ENCODE measurements around the gene CAMTA1.

CAMTA1 gene

DNA sequence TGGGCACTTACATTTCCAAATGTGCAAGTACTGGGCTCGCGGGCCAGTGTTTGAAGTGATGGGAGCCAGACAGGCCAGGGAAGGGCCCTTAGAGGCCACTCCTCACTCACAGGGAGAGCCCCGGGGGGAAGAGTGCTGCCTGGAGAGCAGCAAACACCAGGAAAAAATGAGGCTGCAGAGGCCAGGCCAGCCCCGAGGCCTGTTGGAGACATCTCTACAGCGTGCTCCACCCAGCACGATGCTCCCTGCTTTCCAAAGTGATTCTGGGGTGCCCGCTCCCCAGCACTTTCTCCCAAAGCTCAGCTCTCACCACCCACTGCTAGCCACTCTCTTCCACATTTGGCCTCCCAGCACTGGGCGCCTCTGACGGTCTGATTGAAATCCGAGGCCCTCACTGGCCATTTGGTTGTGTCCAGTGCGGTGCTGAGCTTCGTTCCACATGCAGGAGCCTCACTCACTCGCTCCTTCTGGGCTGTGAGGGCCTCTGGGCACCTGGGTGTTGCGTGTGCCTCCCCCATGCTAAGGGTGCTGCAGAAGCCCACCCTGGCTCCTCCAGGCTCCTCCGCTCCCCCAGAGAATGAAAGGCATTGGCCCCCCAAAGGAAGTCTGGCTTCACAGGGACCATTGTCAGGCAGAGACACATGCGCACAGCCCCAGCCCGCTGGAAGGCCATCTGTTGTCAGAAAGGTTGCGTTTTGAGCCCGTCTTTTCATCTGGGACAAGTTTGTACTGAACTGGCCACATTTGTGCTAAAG is 600.4 kb downstream of the CAMTA1 start:
- DNase-seq: no peak

DNA sequence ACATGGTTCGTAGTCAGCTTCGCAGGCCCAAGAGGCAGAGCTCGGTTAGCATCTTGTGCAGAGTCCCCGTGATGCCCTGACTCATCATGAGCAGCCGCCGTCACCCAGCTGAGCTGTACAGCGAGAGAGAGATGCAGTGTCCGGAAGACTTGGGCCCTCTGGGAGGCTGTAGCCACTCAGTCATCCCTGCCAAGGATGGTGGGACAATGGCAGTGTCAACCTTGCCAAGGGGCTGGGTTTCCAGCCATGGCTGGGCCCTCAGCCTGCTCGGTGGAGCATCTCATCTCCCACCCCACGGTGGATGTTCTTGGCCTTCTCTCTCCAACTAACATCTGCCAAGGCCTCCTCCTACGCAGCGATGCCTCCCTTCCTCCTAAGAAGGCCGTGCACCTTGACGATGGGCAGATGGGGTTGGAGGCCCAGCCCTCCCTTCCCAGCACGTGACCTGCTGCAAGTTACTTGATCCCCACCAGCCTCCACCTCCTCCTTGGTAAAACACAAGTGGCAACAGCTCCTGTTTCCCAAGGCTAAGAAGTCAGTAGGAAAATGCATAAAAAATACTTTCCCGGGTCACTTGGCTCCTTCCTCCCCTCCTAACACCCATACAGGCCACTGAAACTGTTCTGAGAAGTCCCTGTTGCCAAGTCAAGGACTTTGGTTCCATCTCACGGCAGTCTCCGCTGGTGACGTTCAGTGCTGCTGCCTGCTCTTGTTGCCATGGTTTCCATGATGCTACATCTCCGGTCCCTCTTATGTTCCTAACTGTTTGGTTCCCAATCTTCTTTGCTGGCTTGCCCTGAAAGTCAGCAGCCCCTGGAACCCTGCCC is 601.2 kb downstream of the CAMTA1 start:
- no peak for DNase-seq

DNA sequence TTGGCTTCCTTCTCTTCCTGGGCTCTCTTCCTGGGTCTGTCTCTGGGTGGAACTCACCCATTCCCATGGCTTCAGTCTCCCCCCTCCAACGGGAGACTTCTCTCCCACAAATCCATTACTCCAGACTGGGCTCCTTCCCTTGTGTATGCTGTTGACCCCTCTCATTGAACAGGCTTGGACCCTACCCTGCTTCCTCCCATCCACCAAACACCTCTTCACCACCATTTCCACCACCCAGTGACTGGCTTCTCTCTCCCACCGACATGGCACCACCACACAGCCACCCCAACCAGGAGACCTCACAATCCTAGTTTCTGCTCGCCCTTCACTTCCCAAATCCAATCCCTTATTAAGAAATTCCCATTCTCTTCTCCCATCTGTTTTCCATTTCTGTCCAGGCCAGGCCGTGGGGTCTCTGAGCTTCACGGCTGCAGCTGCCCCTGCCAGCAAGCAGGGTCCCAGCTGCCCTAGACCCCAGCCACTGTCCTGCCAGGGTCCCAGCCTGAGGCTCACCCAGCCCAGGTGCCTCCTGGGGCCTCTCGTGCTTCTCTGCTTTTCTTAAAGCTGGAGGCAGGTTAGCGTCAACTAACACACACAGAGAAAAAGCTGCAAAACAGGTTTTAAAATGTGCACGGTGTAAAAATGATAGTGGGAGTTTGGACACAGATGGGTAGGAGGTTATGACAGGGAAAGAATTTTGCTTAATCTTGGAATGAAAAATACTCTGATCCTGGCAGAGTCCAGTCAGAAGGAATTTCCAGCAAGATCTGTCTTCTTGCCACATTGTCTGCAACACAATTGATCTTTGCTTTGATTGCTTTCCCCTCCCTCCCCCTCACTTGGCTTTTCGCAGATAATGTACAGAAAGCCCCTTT is 602.0 kb downstream of the CAMTA1 start:
- no peak for DNase-seq

DNA sequence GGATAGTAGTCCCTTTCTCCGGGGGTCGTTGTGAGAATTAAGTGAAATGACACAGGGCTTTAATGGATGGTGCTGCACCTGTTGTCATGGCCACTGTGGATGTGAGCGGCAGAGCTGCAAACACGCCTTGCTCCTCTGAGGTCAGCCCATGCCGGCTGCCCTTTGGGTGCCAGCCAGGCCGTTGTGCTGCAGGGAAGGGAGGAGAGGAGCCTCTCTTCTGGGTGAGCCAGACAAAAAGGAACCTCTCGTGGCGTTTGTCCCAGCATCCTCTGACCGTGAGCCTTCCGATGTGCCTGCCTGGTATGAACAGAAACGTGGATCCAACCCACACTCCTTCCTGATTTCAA is 602.9 kb downstream of the CAMTA1 start:
- no peak for DNase-seq

DNA sequence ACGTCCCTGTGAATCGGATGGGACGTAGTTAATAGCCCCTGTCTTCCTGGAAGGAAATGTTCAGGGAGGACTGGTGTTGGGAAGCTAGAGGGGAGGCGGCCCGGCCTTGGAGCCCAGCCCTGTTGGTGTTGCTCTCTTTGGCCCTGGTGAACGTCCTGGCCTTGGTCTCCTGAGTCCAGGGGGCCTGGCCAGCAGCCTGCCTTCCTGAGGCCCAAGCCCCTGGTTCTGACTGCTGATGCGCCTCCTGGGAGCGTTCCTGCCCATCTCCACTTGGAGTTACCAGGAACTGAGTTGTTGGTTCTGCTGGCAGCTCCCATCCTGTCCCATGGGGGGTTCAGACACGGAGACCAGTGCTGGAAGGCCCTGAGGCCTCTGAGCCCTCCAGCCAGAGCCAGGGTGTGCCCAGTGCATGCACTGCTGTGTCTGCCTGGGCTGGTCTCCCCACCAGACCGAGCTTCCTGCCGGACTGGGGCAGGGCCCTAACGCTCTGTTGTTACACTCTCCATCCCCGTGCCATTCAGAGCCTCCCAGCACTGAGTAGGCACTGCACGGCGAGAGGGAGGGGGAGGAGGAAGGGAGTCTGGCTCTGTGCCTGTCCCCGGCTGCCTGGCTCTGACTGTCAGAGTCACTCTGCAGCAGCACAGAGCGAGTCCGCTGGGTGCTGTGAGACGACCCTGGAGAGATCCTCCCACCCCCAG is 603.4 kb downstream of the CAMTA1 start:
- DNase-seq: no peak

DNA sequence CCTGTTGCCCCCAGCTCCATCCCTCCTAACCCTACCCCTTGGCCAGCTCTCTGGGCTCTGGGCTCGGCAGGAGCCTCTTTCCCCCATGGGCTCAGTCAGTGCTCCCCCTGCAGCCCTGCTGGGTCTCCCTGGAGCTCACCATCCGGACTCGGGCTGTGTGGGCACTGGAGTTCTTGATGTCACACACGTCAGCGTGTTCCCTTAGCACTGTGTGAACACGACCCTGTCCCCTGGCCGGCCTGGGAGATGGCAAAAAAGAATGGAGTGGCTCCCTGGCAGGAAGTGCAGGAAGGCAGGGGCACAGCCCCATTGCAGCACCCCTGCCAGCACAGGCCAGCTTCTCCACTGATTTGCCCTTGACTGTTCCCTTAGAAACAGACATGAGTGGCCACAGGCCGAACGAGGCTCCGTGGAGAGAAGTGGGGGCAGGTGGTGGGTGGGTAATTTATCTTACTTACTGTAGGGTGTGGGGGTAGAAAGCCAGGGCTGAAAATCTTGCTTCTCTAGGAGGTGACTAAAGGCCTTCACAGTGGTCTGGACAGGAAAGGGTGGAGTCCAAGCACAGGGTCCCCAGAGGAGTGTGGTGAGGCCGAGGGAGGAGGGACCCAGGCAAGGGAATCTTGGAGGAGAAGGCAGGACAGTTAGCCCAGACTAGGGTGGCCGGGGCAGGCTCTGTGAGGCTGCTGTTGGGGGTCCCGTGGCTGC is 604.1 kb downstream of the CAMTA1 start:
- no peak for DNase-seq

DNA sequence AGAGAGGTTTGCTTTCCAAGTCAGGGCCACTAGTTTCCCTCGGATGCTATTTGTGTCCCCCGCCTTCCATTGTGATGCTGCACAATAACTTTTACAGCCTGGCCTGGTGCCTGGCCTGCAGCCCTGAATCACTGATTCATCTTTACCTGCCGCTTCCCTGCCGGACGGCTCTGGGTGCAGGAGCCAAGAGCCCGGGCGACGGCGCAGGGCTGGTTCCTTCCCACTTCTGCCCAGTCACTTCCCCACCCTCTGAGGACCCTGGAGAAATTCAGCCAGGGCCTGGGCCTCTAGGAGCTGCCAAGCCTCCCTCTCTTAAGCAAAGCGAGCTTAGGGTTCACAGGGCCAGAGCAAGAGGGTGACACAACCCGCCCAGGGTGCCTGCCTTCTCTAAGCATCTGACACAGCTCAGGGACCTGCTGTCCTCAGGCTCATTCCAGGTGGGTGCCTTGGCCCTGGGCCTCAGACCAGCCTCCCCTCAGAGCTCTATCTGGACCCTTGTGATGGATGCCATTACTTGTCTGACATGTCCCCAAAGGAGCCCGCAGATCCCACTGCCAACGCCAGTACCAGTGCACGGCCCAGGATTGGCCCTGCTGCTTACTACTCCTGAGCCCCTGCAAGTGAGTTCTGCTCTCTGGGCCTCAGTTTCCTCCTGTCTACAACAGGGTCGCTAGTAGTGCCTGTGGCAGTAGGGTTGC is 604.8 kb downstream of the CAMTA1 start:
- DNase-seq: no peak

DNA sequence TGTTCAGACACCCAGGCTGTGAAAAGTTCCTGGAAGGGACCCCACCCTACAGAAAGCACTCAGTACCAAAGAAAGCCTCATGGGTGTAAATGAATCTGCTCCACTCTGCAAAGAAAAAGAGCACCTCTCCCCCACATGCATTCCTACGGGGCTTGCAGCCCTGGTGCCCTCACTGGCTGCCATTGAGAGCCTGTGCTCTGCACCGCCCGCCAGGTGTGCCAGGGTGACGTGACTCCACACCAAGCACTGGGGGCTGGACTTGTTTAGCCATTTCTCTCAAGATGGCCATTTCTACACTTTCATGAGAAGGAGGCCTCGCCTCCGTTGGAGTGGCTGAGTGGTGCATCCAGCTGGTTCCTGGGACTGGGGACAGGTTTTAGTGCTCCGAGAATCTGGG is 605.3 kb downstream of the CAMTA1 start:
- DNase-seq: no peak

DNA sequence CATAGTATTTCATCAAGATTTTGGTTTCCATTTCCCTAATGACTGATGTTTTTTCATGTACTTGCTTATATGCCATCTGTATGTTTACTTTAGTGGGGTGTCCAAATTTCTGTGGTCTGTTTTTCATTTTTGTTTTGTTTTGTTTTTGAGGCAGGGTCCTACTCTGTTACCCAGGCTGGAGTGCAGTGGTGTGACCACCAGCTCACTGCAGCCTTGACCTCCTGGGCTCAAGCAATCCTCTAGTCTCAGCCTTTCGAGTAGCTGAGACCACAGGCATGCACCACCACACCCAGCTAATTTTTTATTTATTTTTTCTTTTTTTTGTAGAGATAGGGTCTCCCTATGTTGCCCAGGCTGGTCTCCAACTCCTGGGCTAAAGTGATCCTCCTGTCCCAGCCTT is 607.9 kb downstream of the CAMTA1 start:
- DNase-seq: no peak

DNA sequence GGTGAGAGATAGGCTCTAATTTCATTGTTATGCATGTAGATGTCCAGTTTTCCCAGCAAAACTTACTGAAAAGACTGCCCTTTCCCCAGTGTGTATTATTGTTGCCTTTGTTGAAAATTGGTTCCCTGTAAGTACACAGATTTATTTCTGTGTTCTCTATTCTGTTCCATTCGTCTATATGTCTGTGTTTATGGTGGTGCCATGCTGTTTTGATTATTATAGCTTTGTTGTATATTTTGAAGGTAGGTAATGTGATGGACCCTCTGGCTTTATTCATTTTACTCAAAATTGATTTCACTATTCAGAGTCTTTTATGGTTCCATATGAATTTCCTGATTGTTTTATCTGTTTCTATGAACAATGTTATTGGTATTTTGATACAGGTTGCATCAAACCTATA is 610.0 kb downstream of the CAMTA1 start:
- no peak for DNase-seq

DNA sequence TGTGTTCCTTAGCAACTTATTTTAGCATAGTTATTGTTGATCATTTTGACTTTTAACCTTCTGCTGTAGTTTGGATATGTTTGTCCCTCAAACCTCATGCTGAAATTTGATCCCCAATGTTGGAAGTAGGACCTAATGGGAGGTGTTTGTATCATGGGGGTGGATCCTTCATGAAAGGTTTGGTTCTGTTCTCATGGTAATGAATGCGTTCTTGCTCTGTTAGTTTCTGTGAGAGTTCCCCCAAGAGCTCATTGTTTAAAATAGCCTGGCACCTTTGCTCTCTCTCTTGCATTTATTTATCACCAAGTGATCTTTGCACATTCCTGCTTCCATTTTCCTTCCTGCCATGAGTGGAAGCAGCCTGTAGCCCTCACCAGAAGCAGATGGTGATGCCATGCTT is 613.7 kb downstream of the CAMTA1 start:
- DNase-seq: no peak

DNA sequence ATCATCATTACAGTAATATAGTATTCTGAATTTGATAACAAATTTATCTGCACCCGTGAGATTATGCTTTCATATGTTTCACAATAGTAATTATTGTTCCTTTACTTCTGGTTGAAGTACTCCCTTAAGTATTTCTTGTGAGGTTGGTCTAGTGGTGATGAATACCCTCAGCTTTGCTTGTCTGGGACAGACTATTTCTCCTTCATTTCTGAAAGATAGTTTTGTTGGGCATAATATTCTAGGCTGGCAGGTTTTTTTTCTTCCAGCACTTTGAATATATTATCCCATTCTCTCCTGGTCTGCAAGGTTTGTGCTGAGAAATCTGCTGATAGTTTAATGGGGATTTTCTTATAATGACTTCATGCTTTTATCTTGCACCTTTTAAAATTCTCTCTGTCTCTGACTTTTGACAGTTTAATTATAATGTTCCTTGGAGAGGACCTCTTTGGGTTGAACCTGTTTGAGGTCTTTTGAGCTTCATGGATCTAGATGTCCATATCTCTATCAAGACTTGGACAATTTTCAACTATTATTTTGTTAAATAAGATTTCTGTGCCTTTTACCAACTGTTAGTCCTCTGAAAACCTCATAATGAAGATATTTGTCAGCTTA is 614.4 kb downstream of the CAMTA1 start:
- DNase-seq: no peak

DNA sequence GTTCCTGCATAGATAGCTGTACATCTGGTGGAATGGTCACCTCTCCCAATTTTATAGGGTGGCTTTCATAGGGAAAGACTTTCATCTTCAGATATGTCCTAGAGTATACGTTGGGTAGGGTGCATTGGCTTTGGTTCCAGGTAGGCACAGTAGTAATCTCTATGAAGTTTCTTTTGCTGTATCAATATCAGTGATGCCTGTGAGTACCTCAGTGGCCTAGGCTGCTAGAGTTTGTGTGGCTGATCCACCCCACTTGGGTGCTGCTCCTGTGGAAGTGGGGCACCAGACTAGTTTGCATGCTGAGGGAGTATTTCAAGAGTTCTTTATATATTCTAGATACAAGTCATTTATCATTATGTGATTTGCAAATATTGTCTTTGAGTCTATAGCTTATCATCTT is 615.3 kb downstream of the CAMTA1 start:
- no peak for DNase-seq

DNA sequence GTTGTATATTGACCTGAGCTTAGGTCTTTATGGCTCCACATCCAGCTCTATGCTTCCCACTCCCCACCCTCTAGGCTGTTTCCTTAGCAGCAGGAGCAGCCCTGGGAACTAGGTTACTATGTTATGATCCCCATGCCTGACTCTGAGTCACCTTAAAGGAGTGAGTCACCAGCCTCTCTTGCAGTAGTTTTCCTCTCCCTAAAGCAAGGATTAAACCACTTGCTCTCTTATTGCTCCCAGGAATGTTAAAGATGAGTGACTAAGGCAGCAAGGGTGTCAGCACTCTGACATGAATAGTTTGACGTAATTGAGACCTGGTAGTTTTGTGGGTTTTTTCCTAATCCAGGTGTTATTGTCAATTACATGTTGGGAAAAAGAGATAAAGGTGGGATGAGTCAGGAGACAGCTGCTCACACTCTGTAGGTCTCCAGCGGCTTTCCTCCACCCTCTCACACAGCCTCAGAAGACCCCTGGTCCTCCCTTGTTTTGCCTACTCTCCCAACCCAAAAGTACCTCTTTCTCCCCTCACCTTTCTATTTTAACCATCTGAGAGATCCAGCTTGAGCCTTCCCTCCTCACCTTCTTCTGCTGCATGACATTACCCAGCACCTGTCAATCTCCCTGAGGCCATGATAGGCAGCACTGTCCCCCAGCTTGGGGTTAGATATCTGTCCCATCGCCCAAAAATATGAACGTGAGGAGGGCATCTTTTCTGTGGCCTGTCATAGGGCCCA is 616.7 kb downstream of the CAMTA1 start:
- DNase-seq: no peak

DNA sequence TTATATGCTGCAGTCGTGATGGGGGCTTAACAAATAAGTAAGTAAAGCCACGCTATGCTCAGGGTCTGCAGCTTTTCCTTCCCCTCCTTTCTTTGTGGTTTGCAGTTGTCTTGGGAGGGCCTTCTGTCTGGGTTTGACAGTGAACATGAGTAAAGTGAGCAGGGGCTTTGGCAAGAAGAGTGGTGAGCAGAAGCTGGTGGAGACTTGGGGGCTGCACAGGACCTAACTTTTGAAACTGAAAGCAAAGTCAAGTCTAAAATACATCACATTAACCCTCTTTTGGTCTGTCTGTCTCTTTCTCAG is 617.2 kb downstream of the CAMTA1 start:
- no peak for DNase-seq

DNA sequence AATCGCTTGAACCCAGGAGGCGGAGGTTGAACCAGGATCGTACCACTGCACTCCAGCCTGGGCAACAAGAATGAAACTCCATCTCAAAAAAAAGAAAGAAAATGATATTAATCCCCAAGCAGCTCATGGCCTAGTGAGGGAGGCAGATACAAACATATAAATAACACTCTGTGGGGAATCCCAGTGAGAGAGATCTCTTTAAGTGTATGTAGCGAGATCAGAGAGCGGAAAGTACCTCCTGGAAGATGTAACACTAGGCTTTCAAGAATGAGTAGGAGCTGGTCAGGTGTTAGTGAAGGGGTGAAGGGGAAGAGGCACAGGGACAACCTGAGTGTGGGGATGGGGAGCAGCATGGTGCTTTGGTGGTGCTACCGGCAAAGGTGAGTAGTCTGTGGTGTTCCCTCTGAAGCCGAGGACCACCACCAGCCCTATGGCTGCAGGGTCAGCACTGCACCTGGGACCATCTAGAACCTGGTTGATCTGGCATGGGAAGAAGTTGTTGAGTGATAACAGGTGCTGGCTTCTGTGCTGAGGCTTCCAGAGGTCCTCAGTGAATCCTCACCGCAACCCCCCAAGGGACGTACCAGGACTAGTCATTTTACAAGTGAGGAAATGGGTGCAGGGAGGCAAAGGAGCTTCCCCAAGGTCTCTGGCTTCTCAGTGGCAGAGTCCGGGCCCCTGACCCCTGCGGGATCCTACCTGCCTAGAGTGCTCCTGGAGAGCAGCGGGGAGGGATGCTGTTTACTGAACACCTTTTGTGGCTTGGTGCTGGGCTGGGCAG is 618.2 kb downstream of the CAMTA1 start:
- no peak for DNase-seq

DNA sequence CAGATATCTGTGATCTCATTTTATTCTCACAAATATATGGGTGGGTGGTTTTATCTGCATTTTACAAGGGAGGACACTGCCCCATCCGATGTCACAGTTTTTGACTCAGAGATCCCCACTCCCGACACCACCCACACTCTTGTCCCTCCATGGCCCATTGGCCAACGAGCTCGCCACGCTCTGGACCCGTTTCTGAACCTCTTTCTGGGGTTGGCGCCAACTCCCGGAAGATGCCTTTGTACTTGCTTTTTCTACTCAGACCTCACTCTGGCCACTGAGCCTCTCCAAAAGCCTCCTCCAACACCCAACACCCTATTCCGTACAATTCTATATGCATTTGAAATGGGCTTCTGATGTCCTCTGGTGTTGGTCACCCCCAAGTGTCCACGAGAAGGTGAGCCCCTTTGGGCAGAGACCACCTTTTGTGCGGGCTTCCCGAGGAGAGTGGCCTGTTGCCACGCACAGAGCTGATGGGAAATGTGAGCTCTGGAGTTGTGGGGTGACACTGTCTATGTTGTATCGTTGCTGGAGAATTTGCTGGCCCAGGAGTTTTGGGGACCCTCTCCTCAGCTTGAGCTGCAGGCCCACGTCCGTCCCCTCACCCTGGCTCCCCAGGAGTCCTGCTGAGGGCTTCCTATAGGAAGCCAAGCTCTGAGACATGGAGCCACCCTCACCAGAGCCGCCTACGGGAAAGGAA is 618.9 kb downstream of the CAMTA1 start:
- no peak for DNase-seq

DNA sequence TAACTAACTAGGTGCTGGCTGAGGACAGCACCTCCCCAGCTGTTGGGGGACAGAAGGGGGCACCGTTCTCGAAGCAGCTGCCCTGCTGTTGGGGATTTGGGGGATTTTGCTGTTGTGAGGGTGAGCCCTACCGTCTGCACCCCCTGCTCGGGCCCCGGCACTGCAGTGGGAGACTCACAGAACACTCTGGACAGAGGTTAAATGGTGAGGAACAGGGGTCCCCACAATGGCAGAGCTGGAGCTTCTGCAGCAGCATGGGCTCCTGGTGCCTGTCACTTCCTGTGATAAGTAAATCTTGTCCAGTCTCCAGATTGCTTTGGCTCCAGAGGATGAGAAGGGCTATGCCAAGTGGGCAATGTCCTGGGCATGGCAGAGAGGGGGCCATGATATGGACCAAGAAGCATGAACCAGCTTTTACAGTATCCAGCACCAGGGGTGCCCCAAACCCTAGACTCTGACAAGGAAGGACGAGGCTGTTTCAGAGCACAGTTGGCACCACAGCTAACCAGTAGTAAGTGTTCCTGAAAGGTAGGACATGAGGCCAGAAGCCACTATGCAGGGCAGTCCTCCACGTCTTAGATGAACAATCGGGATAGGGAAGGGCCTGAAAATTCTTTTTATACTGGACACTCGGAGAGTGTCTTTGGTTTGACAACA is 620.7 kb downstream of the CAMTA1 start:
- DNase-seq: no peak

Measured in effector CD4-positive, alpha-beta T cell (primary cell).